HEK293T (cell line): ENCODE data around the gene STK17B.

Experiments
- CTCF ChIA-PET: fragments of 350-600 bp; formaldehyde crosslinking; extraction: SDS; loops from one replicate; lab custom pipeline; 2021; ENCODE audit warnings: antibody characterized with exemption, inconsistent platforms; lab: Yijun Ruan, JAX
- POLR2A ChIA-PET: fragments of 350-600 bp; formaldehyde crosslinking; extraction: SDS; loops from one replicate; lab custom pipeline; 2020; ENCODE audit warnings: antibody characterized with exemption, inconsistent platforms; lab: Yijun Ruan, JAX
- DNase-seq: peaks from one replicate; pipeline ENCODE4 v3.0.0; 2012; ENCODE audit warnings: mixed read lengths; ENCODE audit errors: extremely low spot score
- ARNT ChIP-seq: fragments of 450-650 bp; IDR thresholded peaks from 2 replicates; pipeline ENCODE4 v1.6.1; 2017; ENCODE audit warnings: mild to moderate bottlenecking
- BHLHE40 ChIP-seq: fragments of 450-650 bp; IDR thresholded peaks from 2 replicates; pipeline ENCODE4 v1.6.1; 2016; ENCODE audit warnings: mild to moderate bottlenecking, moderate library complexity, borderline replicate concordance
- CTBP1 ChIP-seq: fragments of 450-650 bp; IDR thresholded peaks from 2 replicates; pipeline ENCODE4 v1.6.1; 2016; ENCODE audit warnings: borderline replicate concordance
- ELF4 ChIP-seq: fragments of 450-650 bp; IDR thresholded peaks from 2 replicates; pipeline ENCODE4 v1.6.1; 2017; ENCODE audit warnings: antibody characterized with exemption
- FOXA1 ChIP-seq: fragments of 450-650 bp; IDR thresholded peaks from 2 replicates; pipeline ENCODE4 v1.6.1; 2016; ENCODE audit warnings: mild to moderate bottlenecking
- FOXK2 ChIP-seq: fragments of 450-650 bp; IDR thresholded peaks from 2 replicates; pipeline ENCODE4 v1.6.1; 2016; ENCODE audit warnings: mild to moderate bottlenecking
- FOXM1 ChIP-seq: fragments of 450-650 bp; IDR thresholded peaks from 2 replicates; pipeline ENCODE4 v1.6.1; 2017; ENCODE audit warnings: mild to moderate bottlenecking, borderline replicate concordance
- HDGF ChIP-seq: fragments of 450-650 bp; IDR thresholded peaks from 2 replicates; pipeline ENCODE4 v1.6.1; 2017; ENCODE audit warnings: antibody characterized with exemption, borderline replicate concordance
- L3MBTL2 ChIP-seq: fragments of 450-650 bp; conservative IDR thresholded peaks from 2 replicates; pipeline ENCODE4 v1.6.1; 2016; ENCODE audit warnings: mild to moderate bottlenecking
- LEF1 ChIP-seq: fragments of 450-650 bp; IDR thresholded peaks from 2 replicates; pipeline ENCODE4 v1.6.1; 2017; ENCODE audit warnings: mild to moderate bottlenecking, borderline replicate concordance
- NFRKB ChIP-seq: fragments of 450-650 bp; IDR thresholded peaks from 2 replicates; pipeline ENCODE4 v1.6.1; 2016; ENCODE audit warnings: mild to moderate bottlenecking, moderate library complexity
- PKNOX1 ChIP-seq: fragments of 450-650 bp; IDR thresholded peaks from 2 replicates; pipeline ENCODE4 v1.6.1; 2016
- SP1 ChIP-seq: fragments of 450-650 bp; IDR thresholded peaks from 2 replicates; pipeline ENCODE4 v1.6.1; 2017
- SUZ12 ChIP-seq: fragments of 450-650 bp; IDR thresholded peaks from 2 replicates; pipeline ENCODE4 v1.6.1; 2016; ENCODE audit warnings: mild to moderate bottlenecking
- TARDBP ChIP-seq: fragments of 450-650 bp; IDR thresholded peaks from 2 replicates; pipeline ENCODE4 v1.6.1; 2016
- ZNF384 ChIP-seq: fragments of 450-650 bp; IDR thresholded peaks from 2 replicates; pipeline ENCODE4 v1.6.1; 2016

STK17B gene

GRCh38 chr2:196160946-196161345 lies 10.4 kb downstream of the STK17B start:
- no peak for DNase-seq
- ChIA-PET CTCF (no interaction called here), POLR2A (no interaction called here)
- TF ChIP-seq FOXA1 (no peak), NFRKB (no peak), CTBP1 (no peak), HDGF (no peak), ARNT (no peak), LEF1 (no peak), TARDBP (no peak), ZNF384 (no peak), PKNOX1 (no peak), FOXM1 (no peak), L3MBTL2 (no peak), ELF4 (no peak), SP1 (no peak), BHLHE40 (no peak)

GRCh38 chr2:196160101-196160500 lies 11.3 kb downstream of the STK17B start:
- ChIA-PET POLR2A (no interaction called here), CTCF (no interaction called here)
- TF ChIP-seq PKNOX1 (no peak), TARDBP (no peak), BHLHE40 (no peak), L3MBTL2 (no peak), FOXM1 (no peak), CTBP1 (no peak), SP1 (no peak), NFRKB (no peak), FOXK2 (no peak), SUZ12 (no peak), ELF4 (no peak), LEF1 (no peak), ZNF384 (no peak)
- no peak for DNase-seq

GRCh38 chr2:196159221-196159892 lies 12.0 kb downstream of the STK17B start:
- ChIA-PET POLR2A (no interaction called here), CTCF (no interaction called here)
- DNase-seq, result no peak
- TF ChIP-seq SP1 (no peak), TARDBP (no peak), BHLHE40 (no peak), CTBP1 (no peak)

- TF ChIP-seq CTBP1 (no peak), ELF4 (no peak), FOXM1 (no peak), PKNOX1 (no peak), HDGF (no peak), ARNT (no peak), BHLHE40 (no peak)
- ChIA-PET POLR2A (no interaction called here), CTCF (no interaction called here)
- no peak for DNase-seq
These were observed 15.8 kb downstream of the STK17B start for GRCh38 chr2:196155575-196155974.

- ChIA-PET CTCF (no interaction called here), POLR2A (no interaction called here)
- DNase-seq, result no peak
- TF ChIP-seq FOXA1, result no peak
- no peak for TF ChIP-seq TARDBP
- no peak for TF ChIP-seq NFRKB
- no peak for TF ChIP-seq ZNF384
- no peak for TF ChIP-seq ARNT
- TF ChIP-seq SP1, result no peak
- TF ChIP-seq HDGF, result no peak
- TF ChIP-seq FOXM1, result no peak
- no peak for TF ChIP-seq L3MBTL2
- no peak for TF ChIP-seq BHLHE40
- no peak for TF ChIP-seq SUZ12
- no peak for TF ChIP-seq LEF1
These were observed 17.9 kb downstream of the STK17B start for GRCh38 chr2:196153480-196153879.

GRCh38 chr2:196149948-196150347 lies 21.4 kb downstream of the STK17B start:
- ChIA-PET POLR2A (no interaction called here), CTCF (no interaction called here)

More at GRCh38 chr2:196149948-196150347, 21.4 kb downstream of the STK17B start:
- no peak for DNase-seq
- TF ChIP-seq ELF4, result no peak
- no peak for TF ChIP-seq FOXK2
- no peak for TF ChIP-seq NFRKB
- TF ChIP-seq ZNF384, result no peak
- no peak for TF ChIP-seq FOXA1
- no peak for TF ChIP-seq HDGF
- no peak for TF ChIP-seq FOXM1
- TF ChIP-seq ARNT, result no peak
- TF ChIP-seq PKNOX1, result no peak
- TF ChIP-seq L3MBTL2, result no peak
- TF ChIP-seq SUZ12, result no peak
